ENCODE data around the gene TBX10.
"Not testable (repeated sequence)": the region's sequence is repeated elsewhere in the genome, so short reads cannot be mapped to it uniquely, and the experiment has no call there.

The TBX10 gene

DNA sequence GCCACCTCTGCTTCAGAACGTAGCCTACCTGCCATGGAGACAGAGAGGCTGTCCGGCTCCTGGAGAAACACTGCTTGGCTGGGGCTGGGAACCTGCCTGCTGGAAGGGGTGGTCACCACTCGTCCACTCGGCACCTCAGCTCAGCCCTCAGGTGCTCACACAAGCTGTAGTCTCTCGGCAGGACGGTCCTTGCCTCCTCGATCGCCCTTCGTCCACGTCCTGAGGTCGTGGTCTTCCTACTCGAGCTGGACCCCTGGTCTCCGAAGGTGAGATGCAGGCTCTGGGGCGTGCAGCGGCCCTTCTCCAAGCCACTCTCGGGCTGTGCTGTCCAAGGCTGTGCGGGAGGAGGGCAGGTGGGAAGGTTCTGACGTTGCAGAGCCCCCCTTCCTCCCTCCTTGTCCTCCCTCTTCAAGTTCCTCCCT lies at the start of gene TBX10:
TSS of gene TBX10 (minus strand) at position 326 of the 422 bp plus-strand sequence. CDS start at position 35, 291 bp downstream.
- DNase-seq (ENCODE audit: low read depth): no peak

GRCh38 chr11:67689178-67689577 lies 49.6 kb upstream of the TBX10 start:
- no peak for DNase-seq (ENCODE audit: low read depth)

DNA sequence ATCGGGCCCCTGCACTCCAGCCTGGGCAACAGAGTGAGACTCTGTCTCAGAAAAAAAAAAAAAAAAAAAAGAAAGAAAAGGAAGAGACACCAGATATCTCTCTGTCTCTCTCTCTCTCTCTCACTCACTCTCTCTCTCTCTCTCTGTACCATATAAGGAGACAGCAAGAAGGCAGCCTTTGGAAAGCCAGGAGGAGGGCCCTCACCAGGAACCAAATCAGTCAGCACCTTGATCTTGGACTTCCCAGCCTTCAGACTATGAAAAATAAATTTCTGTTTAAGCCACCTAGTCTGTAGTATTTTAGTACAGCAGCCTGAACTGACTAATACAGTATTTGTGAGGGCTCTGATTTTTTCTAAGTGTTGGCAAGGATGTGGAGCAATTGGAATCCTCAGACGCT lies 48.4 kb upstream of the TBX10 start:
- no peak for DNase-seq (ENCODE audit: low read depth)

- not testable (repeated sequence) for DNase-seq (ENCODE audit: low read depth)
Observed at GRCh38 chr11:67685641-67686332, 46.2 kb upstream of the TBX10 start.

DNA sequence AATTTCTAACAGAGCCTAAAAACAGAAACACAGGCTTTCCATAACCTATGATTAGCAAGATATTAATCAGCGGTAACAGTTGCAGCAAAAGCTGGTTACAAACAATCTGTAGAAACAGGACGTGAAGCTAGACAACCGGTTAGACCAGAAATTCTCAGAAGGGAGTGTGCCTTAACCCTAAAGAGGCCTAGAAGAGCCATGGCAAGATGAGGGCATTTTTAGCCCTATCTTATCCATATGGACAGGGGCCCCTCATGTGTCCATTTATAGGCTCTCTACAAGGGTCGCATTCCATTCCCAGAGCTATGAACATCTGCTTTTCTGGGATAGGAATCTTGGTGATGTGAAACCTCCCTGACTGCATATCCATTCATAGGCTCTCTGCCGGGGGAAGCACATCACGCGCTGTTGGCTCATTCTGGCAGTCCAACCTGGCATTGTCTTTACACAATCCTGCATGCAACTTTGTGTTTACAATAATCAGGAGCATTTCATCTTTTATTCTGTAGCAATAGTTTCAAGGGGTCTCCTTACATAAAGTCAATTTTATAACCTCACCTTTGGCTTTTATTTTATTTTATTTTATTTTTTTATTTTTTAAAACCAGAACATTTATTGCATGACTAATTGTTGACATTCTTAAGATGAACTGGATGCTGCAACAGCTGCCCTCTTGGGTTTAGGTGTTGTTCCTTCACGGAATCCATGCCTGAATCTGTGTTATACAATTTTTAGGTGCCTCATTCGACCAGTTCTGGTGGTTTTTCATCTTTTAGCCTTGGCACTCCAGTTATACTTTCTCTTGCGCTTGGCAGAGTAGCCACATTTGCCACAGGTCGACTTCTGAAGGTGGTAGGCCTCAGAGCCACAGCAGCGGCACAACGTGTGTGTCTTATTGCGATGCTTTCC lies 42.8 kb upstream of the TBX10 start:
- not testable (repeated sequence) for DNase-seq (ENCODE audit: low read depth)

- DNase-seq (ENCODE audit: low read depth): no peak
Observed at GRCh38 chr11:67680696-67681470, 41.3 kb upstream of the TBX10 start.

DNA sequence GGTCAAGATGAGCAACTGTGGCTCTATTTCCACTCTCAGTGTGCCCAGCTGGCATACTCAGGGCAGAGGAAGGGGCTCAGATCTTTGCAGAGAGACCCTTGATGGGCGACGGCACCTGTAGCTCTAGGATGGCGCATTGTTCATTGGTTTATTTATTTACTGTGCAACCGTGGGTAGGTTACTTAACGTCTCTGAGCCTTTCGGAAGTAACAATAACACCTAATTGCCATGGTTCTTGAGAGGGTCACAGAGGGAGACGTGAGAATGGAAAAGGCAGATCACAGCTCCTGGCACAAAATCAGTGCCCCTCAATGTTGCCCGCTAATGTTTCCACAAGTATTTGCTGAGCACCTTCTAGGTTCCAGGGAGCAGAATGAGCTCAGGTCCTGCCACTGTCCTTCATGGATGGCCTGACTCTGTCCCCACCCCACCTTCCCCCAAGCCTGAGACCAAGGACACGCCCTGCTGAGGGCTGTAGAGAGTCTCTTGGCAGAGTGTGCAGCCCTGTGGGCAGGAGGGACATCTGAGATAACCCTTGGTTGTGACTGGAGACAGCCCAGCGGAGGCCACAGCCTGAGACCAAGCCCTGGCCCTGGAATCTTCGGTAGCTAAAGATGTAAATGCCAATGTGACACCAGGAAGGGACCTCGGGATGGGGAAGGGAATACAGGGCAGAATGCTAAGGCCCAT lies 35.6 kb upstream of the TBX10 start:
- DNase-seq (ENCODE audit: low read depth): no peak

DNA sequence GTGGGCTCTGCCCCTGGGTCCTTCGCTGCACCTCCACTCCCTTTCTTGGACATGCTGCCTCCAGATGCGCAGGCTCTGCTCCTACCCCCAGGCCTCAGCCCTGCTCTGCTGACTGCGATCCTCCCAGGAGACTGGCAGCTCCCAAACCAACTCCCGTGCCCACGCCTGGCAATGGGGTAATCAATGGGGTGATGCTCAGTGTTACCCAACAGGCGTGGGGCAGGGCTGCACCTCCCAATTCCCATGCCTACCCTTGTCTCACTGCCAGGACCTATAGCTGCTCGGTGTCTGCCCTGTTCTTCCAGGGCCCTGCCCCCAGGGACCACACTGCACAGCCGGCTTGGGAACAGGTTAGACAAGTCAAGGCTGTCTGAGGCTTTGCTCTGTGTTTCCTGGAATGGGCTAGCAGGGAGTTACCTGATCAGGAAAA lies 34.9 kb upstream of the TBX10 start, which contains the start of gene ALDH3B2:
TSS of gene ALDH3B2 (minus strand) at position 182 of the 430 bp plus-strand sequence. CDS start 7,688 bp downstream, outside the sequence.
- DNase-seq (ENCODE audit: low read depth): no peak

DNA sequence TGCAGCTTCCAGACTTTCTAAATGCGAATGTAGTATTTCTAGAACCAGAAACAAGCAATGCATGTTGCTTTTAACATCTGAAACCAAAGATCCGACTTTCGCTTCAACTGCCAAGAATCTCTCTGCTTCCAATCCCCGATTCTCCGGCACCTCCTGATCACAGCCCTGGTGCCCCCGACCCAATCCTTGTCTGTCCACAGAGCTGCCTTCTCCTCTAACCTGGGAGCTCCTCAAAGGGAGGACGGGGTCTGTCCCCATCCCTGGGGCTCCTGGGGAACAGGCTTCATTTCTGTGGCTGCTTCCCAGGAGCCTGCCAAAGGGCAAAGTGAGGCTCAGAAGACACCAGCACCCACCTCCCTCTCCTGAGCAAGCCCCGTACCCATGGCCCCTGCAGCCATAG lies 34.3 kb upstream of the TBX10 start:
- DNase-seq (ENCODE audit: low read depth): no peak

DNA sequence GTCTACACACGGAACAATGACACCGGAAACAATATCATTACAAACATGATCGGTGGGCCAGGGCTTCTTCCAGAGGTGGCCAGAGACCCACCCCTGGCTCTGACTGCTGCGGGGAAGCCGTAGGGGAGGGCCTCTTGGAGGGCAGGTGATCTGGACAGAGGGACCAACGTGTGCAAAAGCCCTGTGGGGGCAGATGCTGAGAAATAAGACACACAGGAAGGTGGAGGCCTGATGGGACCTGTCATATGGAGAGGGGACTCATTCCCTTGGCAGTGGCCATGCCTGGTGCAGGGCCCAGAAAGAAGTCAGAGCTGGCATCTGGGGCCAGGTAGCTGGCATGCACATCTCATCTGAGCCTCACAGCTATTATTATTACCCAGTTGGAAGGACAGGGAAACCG lies 33.8 kb upstream of the TBX10 start:
- no peak for DNase-seq (ENCODE audit: low read depth)

DNA sequence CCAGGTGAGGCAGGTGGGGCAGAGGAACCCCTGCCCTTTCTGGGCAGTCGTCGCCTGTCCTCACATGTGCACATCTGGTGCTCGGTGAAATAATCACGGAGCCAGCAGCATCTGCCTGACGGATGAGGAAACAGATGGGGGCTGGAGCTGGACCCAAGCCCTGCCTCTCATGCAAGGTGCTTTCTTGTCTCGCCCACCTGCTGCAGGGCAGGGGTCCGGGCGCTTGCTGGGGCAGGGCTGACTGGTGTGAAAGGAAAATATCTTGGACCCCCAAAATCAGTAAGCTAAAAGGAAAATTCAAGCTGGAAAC lies 31.6 kb upstream of the TBX10 start:
- no peak for DNase-seq (ENCODE audit: low read depth)

DNA sequence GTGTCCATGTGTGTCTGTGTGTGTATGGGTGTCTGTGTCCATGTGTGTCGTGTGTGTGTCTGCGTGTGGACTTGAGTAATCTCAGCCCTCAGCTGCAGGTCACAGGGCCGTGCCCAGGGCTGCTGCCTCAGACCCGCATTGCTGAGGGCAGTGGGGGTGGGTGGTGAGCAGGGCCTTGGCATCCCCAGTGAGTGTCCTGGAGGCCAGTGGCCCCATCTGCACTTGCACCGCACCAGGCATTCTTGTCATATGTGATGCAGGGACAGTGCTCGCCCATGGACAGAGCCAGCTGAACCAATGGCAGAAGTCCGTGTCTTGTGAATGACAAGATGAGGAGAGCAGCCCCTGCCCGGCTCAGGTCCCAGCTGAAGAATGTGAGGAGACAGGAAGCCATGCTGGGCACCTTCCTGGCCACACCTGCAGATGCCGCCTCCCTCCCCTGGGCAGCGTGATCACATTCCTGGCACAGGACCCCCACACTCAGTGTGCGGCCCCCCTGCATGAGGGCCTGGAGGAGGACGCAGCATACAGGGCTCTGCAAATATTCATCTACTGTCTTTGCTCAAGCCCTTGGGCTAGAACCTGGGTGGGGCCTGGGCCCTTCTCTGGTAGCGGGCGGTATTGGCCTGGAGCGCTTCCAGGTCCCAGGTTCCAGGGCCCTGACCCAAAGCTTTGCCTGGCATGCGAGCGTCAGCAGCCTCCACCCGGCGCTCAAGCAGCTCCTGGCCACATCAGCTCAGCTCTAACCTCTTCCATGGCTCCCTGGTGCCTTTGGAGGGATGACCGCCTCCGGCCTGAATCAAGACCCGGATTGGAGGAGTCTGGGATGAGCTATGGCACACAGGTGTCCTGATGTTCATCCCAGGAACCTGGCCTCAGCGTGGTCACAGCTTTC lies 31.0 kb upstream of the TBX10 start:
- no peak for DNase-seq (ENCODE audit: low read depth)

GRCh38 chr11:67668192-67668551 lies 28.6 kb upstream of the TBX10 start:
- no peak for DNase-seq (ENCODE audit: low read depth)

GRCh38 chr11:67667490-67668191 lies 28.1 kb upstream of the TBX10 start:
- no peak for DNase-seq (ENCODE audit: low read depth)

DNA sequence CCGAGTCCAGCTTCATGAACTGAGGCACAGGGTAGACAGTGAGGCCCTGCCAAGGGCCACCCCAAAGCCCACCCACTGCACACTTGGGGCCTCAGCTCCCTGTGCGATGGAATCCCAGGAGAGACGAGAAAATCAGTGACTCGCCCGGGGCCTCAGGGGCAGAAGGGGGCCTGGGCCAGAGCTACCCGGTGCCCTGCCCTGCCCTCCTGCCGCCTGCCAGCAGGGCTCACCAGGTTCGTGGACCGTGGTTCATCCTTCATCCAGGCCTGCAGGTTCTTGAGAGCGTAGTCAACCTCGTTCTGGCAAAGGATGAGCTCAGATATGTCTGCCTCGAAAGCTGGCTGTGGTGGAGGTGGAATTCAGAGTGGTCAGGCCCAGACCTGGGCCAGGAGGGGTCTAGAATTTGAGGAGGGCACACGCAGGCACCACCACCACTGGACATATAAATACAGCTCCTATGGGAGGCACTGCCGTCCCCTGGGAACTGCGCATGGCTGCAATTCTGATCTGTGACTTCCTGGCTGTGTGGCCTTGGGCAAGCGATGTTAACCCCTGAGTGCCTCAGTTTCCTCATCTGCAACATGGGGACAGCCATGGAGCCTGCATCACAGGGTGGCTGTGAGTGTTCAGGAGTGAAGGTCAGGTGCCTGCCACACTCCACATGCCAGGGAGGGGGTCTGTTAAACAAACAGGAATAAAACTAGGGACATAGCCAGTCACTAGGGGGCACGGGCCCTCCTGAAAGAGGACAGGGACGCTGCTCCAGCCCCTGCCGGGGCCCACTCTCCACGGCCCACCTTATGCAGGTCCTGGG lies 27.3 kb upstream of the TBX10 start:
- DNase-seq (ENCODE audit: low read depth): no peak

DNA sequence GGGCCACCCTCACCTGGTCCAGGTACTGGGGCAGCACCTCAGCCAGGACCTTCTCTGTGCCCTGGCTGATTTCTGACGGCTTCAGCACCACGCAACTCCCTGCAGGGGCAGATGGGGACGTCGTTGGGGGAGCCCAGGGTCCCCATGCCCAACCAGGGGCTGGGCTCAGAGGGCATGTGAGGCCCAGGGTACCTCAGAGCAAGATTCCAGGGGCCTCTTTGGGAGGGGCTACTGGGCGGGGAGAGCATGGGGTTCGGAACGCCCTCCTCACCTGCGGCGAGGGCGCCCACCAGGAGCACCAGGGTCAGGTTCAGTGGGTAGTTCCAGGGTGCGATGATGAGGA lies 26.7 kb upstream of the TBX10 start:
- DNase-seq (ENCODE audit: low read depth): no peak

GRCh38 chr11:67665541-67666302 lies 26.2 kb upstream of the TBX10 start:
- no peak for DNase-seq (ENCODE audit: low read depth)

- DNase-seq (ENCODE audit: low read depth): no peak
Observed at GRCh38 chr11:67664696-67665540, 25.4 kb upstream of the TBX10 start.

All from stimulated activated CD8-positive, alpha-beta memory T cell treated with anti-CD3 and anti-CD28 coated beads, Interleukin-12 subunit alpha, Interleukin-12 subunit beta, amount 100 ng/mL, for 1 hour (primary cell).